Lower leg skin (tissue), 4 donors: ENCODE results near the gene SIX5. TPM values are rescaled to one million over a fixed set of nuclear protein-coding genes. Genes with fewer than 3 reads are reported as not detected.

Source experiments
- DNase-seq, 2 donors: peaks; one replicate each; pipeline ENCODE4 v3.0.0-alpha.2; 2019; ENCODE audit warnings: low spot score in 2 of 2
- H3K4me3 ChIP-seq: fragments of 200-600 bp; sonication (generic); 2 replicates; pipeline ENCODE4 v1.5.1; 2017; ENCODE audit warnings: mild to moderate bottlenecking, low read depth; ENCODE audit not compliant: poor library complexity, severe bottlenecking
- CTCF ChIP-seq, 3 donors: fragments of 450-650 bp; IDR thresholded peaks; one replicate each; pipeline ENCODE4 v1.5.1; 2016; ENCODE audit warnings: antibody characterized with exemption in 3 of 3, mild to moderate bottlenecking in 3 of 3, moderate library complexity in 2 of 3
- POLR2A ChIP-seq, 2 donors: fragments of 450-650 bp; IDR thresholded peaks; one replicate each; pipeline ENCODE4 v1.6.1; 2016 to 2017; ENCODE audit warnings: antibody characterized with exemption in 2 of 2, mild to moderate bottlenecking in 1 of 2, moderate library complexity in 1 of 2
- WGBS, 2 donors: methylation state at CpG; one replicate each; pipeline ENCODE4 v1.1.5; 2018; 5-methylcytosine and 5-hydroxymethylcytosine counted together
- intact Hi-C: fragments of 100-400 bp; cut with DNase I; formaldehyde crosslinking; loops from one replicate; pipeline ENCODE4 v1.15.0; 2023; ENCODE audit warnings: low total_unique reads
- total RNA-seq, 4 donors: library from RNA; depleted of rRNA; stranded (reverse); fragments of >200 nt; gene quantifications; one replicate each; pipeline ENCODE4 v1.1.0, GENCODE V29; 2016

SIX5 gene
- total RNA-seq, 4 donors from 2014 or later = 12.6 to 17.3 (median 13.8) TPM

- peak; percentile 63 to 94 for DNase-seq
Observed at GRCh38 chr19:45769821-45770191, 754 bp upstream of the SIX5 start.

GRCh38 chr19:45768655-45768983 lies 433 bp downstream of the SIX5 start:
- intact Hi-C loops = no loop called here
- DNase-seq = peak in 1 of 2 donors; percentile 52
- 1% methylated on average over 18 to 31 of the region's 33 CpGs for WGBS, 2 donors
- TF ChIP-seq CTCF (IDR thresholded peaks at IDR 0.05) (no peak), POLR2A (IDR thresholded peaks at IDR 0.05) (no peak)
- H3K4me3 ChIP-seq = peak overlapping the region; percentile 57

More at GRCh38 chr19:45769821-45770191, 754 bp upstream of the SIX5 start:
- intact Hi-C loops = no loop called here
- 0% methylated on average over 23 to 27 of the region's 28 CpGs for WGBS, 2 donors
- TF ChIP-seq CTCF (IDR thresholded peaks at IDR 0.05) (no peak), POLR2A (IDR thresholded peaks at IDR 0.05) (no peak)
- H3K4me3 ChIP-seq = peak overlapping the region; percentile 21

- intact Hi-C loops = no loop called here
- H3K4me3 ChIP-seq = peak overlapping the region; percentile 57
- no peak for TF ChIP-seq POLR2A (IDR thresholded peaks at IDR 0.05)
- TF ChIP-seq CTCF (IDR thresholded peaks at IDR 0.05) = no peak
- 0 to 1% methylated on average over 19 to 60 of the region's 102 CpGs for WGBS, 2 donors
- peak; percentile 45 to 93 for DNase-seq
Observed at GRCh38 chr19:45767881-45768654, 984 bp downstream of the SIX5 start.

- WGBS, 2 donors = 4 to 13% methylated on average over 31 of the region's 31 CpGs
- DNase-seq = peak; percentile 67 to 95
- H3K4me3 ChIP-seq = peak overlapping the region; percentile 57
- no peak for TF ChIP-seq POLR2A (IDR thresholded peaks at IDR 0.05)
- TF ChIP-seq CTCF (IDR thresholded peaks at IDR 0.05) = no peak
- intact Hi-C loops = no loop called here
Observed at GRCh38 chr19:45767410-45767880, 1.6 kb downstream of the SIX5 start.

- TF ChIP-seq CTCF (IDR thresholded peaks at IDR 0.05) = no peak
- no peak for TF ChIP-seq POLR2A (IDR thresholded peaks at IDR 0.05)
- peak overlapping the region; percentile 17 for H3K4me3 ChIP-seq
- 32 to 36% methylated on average over 9 to 17 of the region's 24 CpGs for WGBS, 2 donors
- intact Hi-C loops = no loop called here
- DNase-seq = peak in 1 of 2 donors; percentile 25
Observed at GRCh38 chr19:45766869-45767346, 2.1 kb downstream of the SIX5 start.
